Lung (tissue), 12 donors: Measurements from ENCODE around the gene SLC26A9. TPM values are rescaled to one million over a fixed set of nuclear protein-coding genes. Genes with fewer than 3 reads are reported as not detected.

Experiments used
- ATAC-seq: fragments of 200-7000 bp; cut with Tn5 transposase; one replicate; pipeline ENCODE4 v1.9.1; 2020; ENCODE audit warnings: moderate number of reproducible peaks; ENCODE audit not compliant: insufficient read depth, low FRiP score
- DNase-seq, 3 donors: peaks; one replicate each; pipeline ENCODE4 v3.0.0-alpha.2; 2013 to 2017
- H3K27ac ChIP-seq, 2 donors: one replicate each; pipeline ENCODE4 v1.5.1; 2013; ENCODE audit warnings: mild to moderate bottlenecking in 2 of 2, moderate library complexity in 2 of 2, control low read depth in 1 of 2, inconsistent platforms in 1 of 2, low read depth in 1 of 2, low read length in 1 of 2
- H3K27me3 ChIP-seq, 3 donors: one replicate each; pipeline ENCODE4 v1.5.1; 2013; ENCODE audit warnings: low read length in 2 of 3; ENCODE audit not compliant: control insufficient read depth in 3 of 3, insufficient read depth in 3 of 3
- H3K36me3 ChIP-seq, 4 donors: one replicate each; pipeline ENCODE4 v1.5.1; 2013; ENCODE audit warnings: low read length in 4 of 4, mild to moderate bottlenecking in 1 of 4, moderate library complexity in 1 of 4; ENCODE audit not compliant: control insufficient read depth in 4 of 4, insufficient read depth in 4 of 4
- H3K4me1 ChIP-seq, 5 donors: one replicate each; pipeline ENCODE4 v1.5.1; 2013; ENCODE audit warnings: low read length in 5 of 5, mild to moderate bottlenecking in 2 of 5, moderate library complexity in 1 of 5; ENCODE audit not compliant: control insufficient read depth in 5 of 5, insufficient read depth in 5 of 5
- H3K4me3 ChIP-seq: one replicate; pipeline ENCODE4 v1.5.1; 2013; ENCODE audit warnings: mild to moderate bottlenecking, control low read depth, moderate library complexity
- H3K9ac ChIP-seq, 2 donors: one replicate each; pipeline ENCODE4 v1.5.1; 2013; ENCODE audit warnings: low read length in 2 of 2, control low read depth in 1 of 2; ENCODE audit not compliant: insufficient read depth in 1 of 2
- H3K9me3 ChIP-seq, 4 donors: one replicate each; pipeline ENCODE4 v1.5.1; 2013; ENCODE audit warnings: low read length in 3 of 4, mild to moderate bottlenecking in 1 of 4, moderate library complexity in 1 of 4; ENCODE audit not compliant: control insufficient read depth in 4 of 4, insufficient read depth in 3 of 4
- CTCF ChIP-seq: IDR thresholded peaks from 2 replicates; pipeline ENCODE4 v1.5.1; 2012; ENCODE audit warnings: mild to moderate bottlenecking; ENCODE audit errors: control extremely low read depth, extremely low read depth
- WGBS, 2 donors: extraction: QIAGEN DNeasy Blood & Tissue Kit; methylation state at CpG; one replicate each; pipeline ENCODE4 v1.1.7; 2013; 5-methylcytosine and 5-hydroxymethylcytosine counted together
- polyA plus RNA-seq, 2 donors: library from polyadenylated mRNA; stranded (reverse); fragments of 200-250 nt; gene quantifications; one replicate each; pipeline ENCODE4 v1.2.1, GENCODE V29; 2013
- total RNA-seq, 2 donors: library from RNA; depleted of rRNA in 1 of 2; stranded (reverse); fragments of >200 nt in 1 of 2; gene quantifications; one replicate each; pipeline ENCODE4 v1.2.1, GENCODE V29; 2014 to 2021
- donor health status: control.
- donor health status: control.
- donor health status: Bipolar disorder and iron deficiency.
- donor health status: healthy.
- donor health status: DM: yes; HTN: yes; CAD: no.

The SLC26A9 gene
- total and polyA plus RNA-seq, 4 donors, result 0.14 to 30.3 (median 15.8) TPM

DNA sequence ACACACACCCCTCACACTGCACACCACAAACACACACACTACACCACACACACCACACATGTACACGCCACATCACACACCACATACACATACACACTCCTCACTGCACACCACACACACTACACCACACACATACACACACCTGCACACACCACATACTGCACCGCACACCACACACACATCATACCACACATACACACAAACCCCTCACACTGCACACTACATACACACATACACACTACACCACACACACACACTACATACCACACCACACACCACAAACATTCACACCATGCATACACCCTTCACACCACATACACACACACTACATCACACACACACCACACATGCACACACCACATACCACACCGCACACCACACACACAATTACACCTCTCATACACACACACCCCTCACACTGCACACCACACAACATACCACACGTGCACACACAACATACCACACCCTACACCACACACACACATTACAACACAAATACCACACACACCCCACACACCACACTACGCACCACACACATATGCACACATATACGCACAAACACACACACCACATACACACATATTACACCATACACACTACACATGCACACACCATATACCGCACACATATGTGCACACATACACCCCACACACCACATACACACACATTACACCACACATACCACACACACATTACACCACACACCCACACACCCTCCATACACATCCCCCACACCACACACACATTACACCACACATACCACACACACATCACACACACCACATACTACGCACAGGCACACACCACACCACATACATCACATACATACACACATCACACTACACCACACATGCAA lies 30.3 kb upstream of the SLC26A9 start:
- DNase-seq (no peak), ATAC-seq (no peak)
- Histone ChIP-seq H3K36me3 (peaks cover 0 to 3% (median 0%) of the 10 kb centered on the region in 4 donors), H3K9ac (no peak overlapping the region), H3K27me3 (no peaks in the 10 kb centered on the region), H3K4me1 (peaks cover 0 to 5% (median 0%) of the 10 kb centered on the region in 5 donors), H3K9me3 (peaks cover 0 to 8% (median 0%) of the 10 kb centered on the region in 4 donors), H3K27ac (no peak overlapping the region), H3K4me3 (no peak overlapping the region)
- no peak for TF ChIP-seq CTCF
- 95 to 99% methylated on average over 8 of the region's 8 CpGs for WGBS, 2 donors

- no peak for ATAC-seq
These were observed 29.4 kb upstream of the SLC26A9 start for GRCh38 chr1:205972491-205973168.

DNA sequence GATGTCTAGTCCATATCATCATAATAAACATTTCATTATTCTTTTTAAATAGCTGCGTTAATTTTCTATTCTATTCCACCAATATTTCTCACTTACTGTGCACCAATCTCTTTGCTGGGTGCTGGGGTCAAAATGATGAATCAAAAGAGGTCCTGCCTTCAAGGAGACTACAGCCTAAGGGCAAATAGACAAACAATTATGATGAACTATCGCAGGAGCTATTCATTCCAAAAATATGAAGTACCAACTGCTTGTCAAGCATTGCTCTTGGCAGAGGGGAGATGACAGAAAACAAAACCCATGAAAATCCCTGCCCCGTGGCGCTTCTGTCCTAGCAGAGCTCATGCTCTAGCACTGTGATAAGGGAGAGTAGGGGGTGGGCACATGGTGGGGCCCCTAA lies 28.8 kb upstream of the SLC26A9 start:
- TF ChIP-seq CTCF, result no peak
- WGBS, 2 donors, result 85 to 88% methylated on average over 4 of the region's 4 CpGs

More at GRCh38 chr1:205972491-205973168, 29.4 kb upstream of the SLC26A9 start:
- DNase-seq, result no peak
- H3K4me1 ChIP-seq, result peaks cover 0 to 5% (median 0%) of the 10 kb centered on the region in 5 donors
- WGBS, 2 donors, result 88 to 90% methylated on average over 11 of the region's 11 CpGs
- no peaks in the 10 kb centered on the region for H3K27me3 ChIP-seq
- no peak overlapping the region for H3K9ac ChIP-seq
- TF ChIP-seq CTCF, result no peak
- no peak overlapping the region for H3K4me3 ChIP-seq
- no peak overlapping the region for H3K27ac ChIP-seq
- H3K36me3 ChIP-seq, result no peaks in the 10 kb centered on the region
- H3K9me3 ChIP-seq, result peaks cover 0 to 8% (median 0%) of the 10 kb centered on the region in 4 donors

More for the DNA sequence above, 28.8 kb upstream of the SLC26A9 start:
- Histone ChIP-seq H3K9me3 (peaks cover 0 to 8% (median 0%) of the 10 kb centered on the region in 4 donors), H3K4me3 (no peak overlapping the region), H3K9ac (no peak overlapping the region), H3K27ac (no peak overlapping the region), H3K27me3 (no peaks in the 10 kb centered on the region), H3K36me3 (no peaks in the 10 kb centered on the region), H3K4me1 (peaks cover 0 to 5% (median 0%) of the 10 kb centered on the region in 5 donors)
- no peak for ATAC-seq
- DNase-seq, result no peak
